GM04504 (cell line): ENCODE measurements around the gene DNAI1.
A peak's percentile ranks its signal among the peaks of the same experiment; 100 is the strongest.

ENCODE experiments used
- DNase-seq: peaks from one replicate; pipeline ENCODE4 v3.0.0-alpha.2; 2012; ENCODE audit warnings: low read depth

DNAI1 gene

GRCh38 chr9:34558919-34559623 is 100.5 kb downstream of the DNAI1 start:
- DNase-seq, result no peak

- DNase-seq, result peak; percentile 42
These were observed 101.2 kb downstream of the DNAI1 start for GRCh38 chr9:34559624-34560455.

GRCh38 chr9:34560599-34561214 is 102.1 kb downstream of the DNAI1 start:
- DNase-seq, result no peak

- no peak for DNase-seq
These were observed 103.6 kb downstream of the DNAI1 start for GRCh38 chr9:34562135-34562745.

- DNase-seq, result no peak
These were observed 104.7 kb downstream of the DNAI1 start for GRCh38 chr9:34563262-34563661.

- no peak for DNase-seq
These were observed 106.0 kb downstream of the DNAI1 start for GRCh38 chr9:34564617-34565016.

GRCh38 chr9:34565856-34566255 is 107.3 kb downstream of the DNAI1 start:
- no peak for DNase-seq

- DNase-seq, result no peak
These were observed 107.7 kb downstream of the DNAI1 start for GRCh38 chr9:34566322-34566721.

- DNase-seq, result no peak
These were observed 108.4 kb downstream of the DNAI1 start for GRCh38 chr9:34566972-34567371.

GRCh38 chr9:34568133-34568532 is 109.5 kb downstream of the DNAI1 start:
- no peak for DNase-seq

GRCh38 chr9:34568774-34569173 is 110.2 kb downstream of the DNAI1 start:
- DNase-seq, result no peak

- DNase-seq, result no peak
These were observed 111.8 kb downstream of the DNAI1 start for GRCh38 chr9:34570376-34570775.
